ENCODE results near the gene PTTG1.

Gene PTTG1

GRCh38 chr5:160451281-160451680 is 29.6 kb downstream of the PTTG1 start:
- Mint-ChIP-seq H3K27ac (no peak overlapping the region), H3K9me3 (peaks cover 22% of the 10 kb centered on the region), H3K4me1 (peaks cover 10% of the 10 kb centered on the region), H3K36me3 (ENCODE audit: low read depth) (no peaks in the 10 kb centered on the region), H3K27me3 (ENCODE audit: low read depth, poor library complexity) (peaks cover 9% of the 10 kb centered on the region), H3K4me3 (no peak overlapping the region)
- no peak for DNase-seq
- no peak for TF ChIP-seq CTCF (IDR thresholded peaks at IDR 0.05)

- no peak for TF ChIP-seq CTCF (IDR thresholded peaks at IDR 0.05)
- peaks cover 9% of the 10 kb centered on the region for H3K27me3 Mint-ChIP-seq (ENCODE audit: low read depth, poor library complexity)
- H3K36me3 Mint-ChIP-seq (ENCODE audit: low read depth) = no peaks in the 10 kb centered on the region
- H3K27ac Mint-ChIP-seq = no peak overlapping the region
- H3K4me1 Mint-ChIP-seq = peaks cover 15% of the 10 kb centered on the region
- H3K4me3 Mint-ChIP-seq = no peak overlapping the region
- DNase-seq = no peak
- peaks cover 22% of the 10 kb centered on the region for H3K9me3 Mint-ChIP-seq
These were observed 30.4 kb downstream of the PTTG1 start for GRCh38 chr5:160452036-160452435.

- H3K27ac Mint-ChIP-seq = no peak overlapping the region
- H3K4me1 Mint-ChIP-seq = peaks cover 15% of the 10 kb centered on the region
- H3K36me3 Mint-ChIP-seq (ENCODE audit: low read depth) = no peaks in the 10 kb centered on the region
- peaks cover 9% of the 10 kb centered on the region for H3K27me3 Mint-ChIP-seq (ENCODE audit: low read depth, poor library complexity)
- H3K9me3 Mint-ChIP-seq = peaks cover 19% of the 10 kb centered on the region
- DNase-seq = no peak
- no peak for TF ChIP-seq CTCF (IDR thresholded peaks at IDR 0.05)
- no peak overlapping the region for H3K4me3 Mint-ChIP-seq
These were observed 31.1 kb downstream of the PTTG1 start for GRCh38 chr5:160452795-160453194.

- H3K27ac Mint-ChIP-seq = no peak overlapping the region
- DNase-seq = no peak
- no peak for TF ChIP-seq CTCF (IDR thresholded peaks at IDR 0.05)
- H3K36me3 Mint-ChIP-seq (ENCODE audit: low read depth) = no peaks in the 10 kb centered on the region
- peaks cover 15% of the 10 kb centered on the region for H3K4me1 Mint-ChIP-seq
- H3K4me3 Mint-ChIP-seq = no peak overlapping the region
- H3K9me3 Mint-ChIP-seq = peaks cover 12% of the 10 kb centered on the region
- peaks cover 9% of the 10 kb centered on the region for H3K27me3 Mint-ChIP-seq (ENCODE audit: low read depth, poor library complexity)
These were observed 32.1 kb downstream of the PTTG1 start for GRCh38 chr5:160453751-160454150.

- no peak for TF ChIP-seq CTCF (IDR thresholded peaks at IDR 0.05)
- H3K36me3 Mint-ChIP-seq (ENCODE audit: low read depth) = no peaks in the 10 kb centered on the region
- H3K27ac Mint-ChIP-seq = no peak overlapping the region
- H3K27me3 Mint-ChIP-seq (ENCODE audit: low read depth, poor library complexity) = peaks cover 8% of the 10 kb centered on the region
- peaks cover 15% of the 10 kb centered on the region for H3K4me1 Mint-ChIP-seq
- no peak overlapping the region for H3K4me3 Mint-ChIP-seq
- no peak for DNase-seq
- H3K9me3 Mint-ChIP-seq = peaks cover 5% of the 10 kb centered on the region
These were observed 33.9 kb downstream of the PTTG1 start for GRCh38 chr5:160455600-160455999.

GRCh38 chr5:160456480-160457177 is 35.0 kb downstream of the PTTG1 start:
- Mint-ChIP-seq H3K36me3 (ENCODE audit: low read depth) (no peaks in the 10 kb centered on the region), H3K27me3 (ENCODE audit: low read depth, poor library complexity) (peaks cover 5% of the 10 kb centered on the region), H3K4me1 (peaks cover 15% of the 10 kb centered on the region), H3K27ac (no peak overlapping the region), H3K4me3 (no peak overlapping the region), H3K9me3 (peaks cover 13% of the 10 kb centered on the region)
- DNase-seq = no peak
- TF ChIP-seq CTCF (IDR thresholded peaks at IDR 0.05) = no peak
